NCI-H146 treated with DMSO at 0.1 percent for 48 hours (cell line): ENCODE data around the gene KRTAP21-3.

Source experiments
- DNase-seq: peaks from one replicate; lab custom pipeline; 2025; ENCODE audit not compliant: unreplicated experiment; lab: John Stamatoyannopoulos, UW

The KRTAP21-3 gene

GRCh38 chr21:30668776-30669175, 49.8 kb downstream of the KRTAP21-3 start:
- no peak for DNase-seq
